ENCODE results near the gene PTPRS. TPM values are rescaled to one million over a fixed set of nuclear protein-coding genes. Genes with fewer than 3 reads are reported as not detected.

The PTPRS gene
- total RNA-seq, 1 donor from 2014 or later: 241 TPM

DNA sequence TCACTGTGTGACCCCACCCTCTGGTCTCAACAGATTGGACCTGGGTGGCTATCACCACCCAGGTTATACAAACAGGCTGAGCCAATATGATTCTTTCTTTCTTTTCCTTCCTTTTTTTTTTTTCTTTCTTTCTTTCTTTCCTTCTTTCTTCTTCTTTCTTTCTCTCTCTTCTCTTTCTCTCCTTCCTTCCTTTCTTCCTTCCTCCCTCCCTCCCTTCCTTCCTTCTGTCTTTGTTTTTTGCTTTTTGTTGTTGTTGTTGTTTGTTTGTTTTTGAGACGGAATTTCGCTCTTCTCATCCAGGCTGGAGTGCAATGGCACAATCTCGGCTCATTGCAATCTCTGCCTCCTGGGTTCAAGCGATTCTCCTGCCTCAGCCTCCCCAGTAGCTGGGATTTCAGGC is 17.0 kb upstream of the PTPRS start:
- H3K27ac Mint-ChIP-seq: no peak overlapping the region
- H3K9me3 Mint-ChIP-seq: no peaks in the 10 kb centered on the region
- no peaks in the 10 kb centered on the region for H3K4me1 Mint-ChIP-seq
- H3K4me3 Mint-ChIP-seq: no peak overlapping the region
- no peaks in the 10 kb centered on the region for H3K36me3 Mint-ChIP-seq
- peaks cover 48% of the 10 kb centered on the region for H3K27me3 Mint-ChIP-seq (ENCODE audit: low read depth)
- TF ChIP-seq, protein P1, sequence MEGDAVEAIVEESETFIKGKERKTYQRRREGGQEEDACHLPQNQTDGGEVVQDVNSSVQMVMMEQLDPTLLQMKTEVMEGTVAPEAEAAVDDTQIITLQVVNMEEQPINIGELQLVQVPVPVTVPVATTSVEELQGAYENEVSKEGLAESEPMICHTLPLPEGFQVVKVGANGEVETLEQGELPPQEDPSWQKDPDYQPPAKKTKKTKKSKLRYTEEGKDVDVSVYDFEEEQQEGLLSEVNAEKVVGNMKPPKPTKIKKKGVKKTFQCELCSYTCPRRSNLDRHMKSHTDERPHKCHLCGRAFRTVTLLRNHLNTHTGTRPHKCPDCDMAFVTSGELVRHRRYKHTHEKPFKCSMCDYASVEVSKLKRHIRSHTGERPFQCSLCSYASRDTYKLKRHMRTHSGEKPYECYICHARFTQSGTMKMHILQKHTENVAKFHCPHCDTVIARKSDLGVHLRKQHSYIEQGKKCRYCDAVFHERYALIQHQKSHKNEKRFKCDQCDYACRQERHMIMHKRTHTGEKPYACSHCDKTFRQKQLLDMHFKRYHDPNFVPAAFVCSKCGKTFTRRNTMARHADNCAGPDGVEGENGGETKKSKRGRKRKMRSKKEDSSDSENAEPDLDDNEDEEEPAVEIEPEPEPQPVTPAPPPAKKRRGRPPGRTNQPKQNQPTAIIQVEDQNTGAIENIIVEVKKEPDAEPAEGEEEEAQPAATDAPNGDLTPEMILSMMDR (IDR thresholded peaks at IDR 0.05; ENCODE audit: unreplicated experiment): no peak
- no peak for DNase-seq (ENCODE audit: low spot score in 2 of 2, unreplicated experiment in 2 of 2)

DNA sequence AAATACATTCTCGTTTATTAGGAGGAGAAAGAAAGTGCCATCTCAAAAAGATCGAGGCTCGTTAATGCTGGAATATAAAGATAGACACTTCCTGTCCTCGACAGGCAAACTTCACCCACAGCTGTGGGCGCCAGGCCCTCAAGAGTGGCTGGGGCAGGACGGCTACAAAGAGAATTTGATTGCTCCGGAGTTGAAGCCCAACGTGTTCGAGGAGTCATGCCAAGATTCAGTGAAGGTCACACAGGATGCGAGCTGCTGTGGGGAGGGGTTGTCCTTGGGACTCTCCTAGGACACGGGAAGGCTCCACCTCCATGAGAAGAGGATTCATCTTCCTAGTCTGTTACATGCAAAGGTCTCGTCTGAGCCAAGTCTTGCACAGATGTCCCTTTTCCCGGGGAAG is 16.3 kb upstream of the PTPRS start:
- Mint-ChIP-seq H3K9me3 (no peaks in the 10 kb centered on the region), H3K27me3 (ENCODE audit: low read depth) (peaks cover 46% of the 10 kb centered on the region), H3K27ac (no peak overlapping the region), H3K36me3 (no peaks in the 10 kb centered on the region), H3K4me1 (peaks cover 2% of the 10 kb centered on the region), H3K4me3 (no peak overlapping the region)
- DNase-seq (ENCODE audit: low spot score in 2 of 2, unreplicated experiment in 2 of 2): no peak
- TF ChIP-seq, protein P1 (IDR thresholded peaks at IDR 0.05; ENCODE audit: unreplicated experiment): no peak

DNA sequence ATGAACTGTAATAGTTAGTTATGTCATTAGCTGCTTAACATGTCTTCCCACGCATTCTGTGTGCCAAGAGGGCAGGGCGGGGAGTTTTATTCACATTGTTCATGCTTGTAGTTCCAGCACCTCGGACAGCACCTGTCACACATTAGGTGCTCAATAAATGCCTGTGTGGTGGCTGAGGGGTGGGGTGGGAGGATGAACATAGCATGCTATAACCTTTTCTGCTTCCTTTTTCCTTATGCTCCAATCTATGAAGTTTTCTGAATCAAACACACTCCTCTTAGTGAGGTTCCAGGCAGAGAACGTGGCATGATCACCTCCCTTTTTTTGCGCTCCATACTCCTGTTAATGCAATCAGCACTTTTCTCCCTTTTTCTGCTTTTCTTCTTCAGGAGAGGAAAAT is 15.8 kb upstream of the PTPRS start:
- H3K4me3 Mint-ChIP-seq: no peak overlapping the region
- TF ChIP-seq, protein P1 (IDR thresholded peaks at IDR 0.05; ENCODE audit: unreplicated experiment): no peak
- H3K27me3 Mint-ChIP-seq (ENCODE audit: low read depth): peaks cover 46% of the 10 kb centered on the region
- DNase-seq (ENCODE audit: low spot score in 2 of 2, unreplicated experiment in 2 of 2): no peak
- H3K9me3 Mint-ChIP-seq: no peaks in the 10 kb centered on the region
- H3K27ac Mint-ChIP-seq: no peak overlapping the region
- no peaks in the 10 kb centered on the region for H3K36me3 Mint-ChIP-seq
- peaks cover 2% of the 10 kb centered on the region for H3K4me1 Mint-ChIP-seq

DNA sequence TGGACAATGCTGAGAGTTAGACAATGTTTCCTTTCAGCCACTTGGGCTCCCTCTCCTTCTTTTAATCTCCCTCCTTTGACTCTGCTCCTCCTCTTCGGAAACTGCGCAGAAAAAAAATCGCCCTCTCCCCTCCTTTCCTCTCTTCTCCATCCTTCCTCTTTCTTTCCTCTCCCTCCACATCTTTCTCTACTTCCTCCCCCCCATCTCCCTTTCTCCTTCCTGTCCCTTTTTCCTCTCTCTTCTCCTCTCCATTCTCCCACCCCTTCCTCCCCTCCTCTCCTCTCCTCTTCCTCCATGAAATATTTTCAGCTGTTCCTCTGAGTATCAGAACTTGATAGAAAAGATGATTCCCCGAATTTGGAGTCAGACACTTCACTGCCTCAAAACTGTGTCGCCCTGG is 15.1 kb upstream of the PTPRS start:
- Mint-ChIP-seq H3K27ac (no peak overlapping the region), H3K9me3 (no peaks in the 10 kb centered on the region), H3K27me3 (ENCODE audit: low read depth) (peaks cover 44% of the 10 kb centered on the region), H3K36me3 (no peaks in the 10 kb centered on the region), H3K4me3 (no peak overlapping the region), H3K4me1 (peaks cover 2% of the 10 kb centered on the region)
- TF ChIP-seq, protein P1 (IDR thresholded peaks at IDR 0.05; ENCODE audit: unreplicated experiment): no peak
- no peak for DNase-seq (ENCODE audit: low spot score in 2 of 2, unreplicated experiment in 2 of 2)

DNA sequence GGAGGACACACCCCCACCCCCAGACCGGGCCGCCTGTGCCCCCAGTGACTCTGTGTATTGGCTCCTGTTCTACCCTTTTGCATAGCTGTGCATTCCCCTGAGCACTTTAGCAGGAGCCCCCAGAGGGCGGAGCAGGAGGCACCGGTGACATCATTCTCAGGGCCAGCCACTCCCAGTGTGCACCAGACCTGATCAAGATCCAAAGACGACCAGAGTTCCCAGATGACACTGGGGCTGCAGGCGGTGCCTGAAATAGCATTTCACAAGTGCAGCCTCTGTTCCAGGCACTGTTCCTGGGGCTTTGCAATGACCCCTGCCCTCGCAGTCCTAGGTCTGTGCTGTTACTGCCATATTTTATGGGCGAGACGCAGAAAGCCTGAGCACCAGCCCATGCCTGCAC is 14.5 kb upstream of the PTPRS start:
- H3K36me3 Mint-ChIP-seq: no peaks in the 10 kb centered on the region
- DNase-seq (ENCODE audit: low spot score in 2 of 2, unreplicated experiment in 2 of 2): no peak
- H3K27me3 Mint-ChIP-seq (ENCODE audit: low read depth): peaks cover 40% of the 10 kb centered on the region
- no peak overlapping the region for H3K4me3 Mint-ChIP-seq
- TF ChIP-seq, protein P1 (IDR thresholded peaks at IDR 0.05; ENCODE audit: unreplicated experiment): no peak
- H3K4me1 Mint-ChIP-seq: peaks cover 2% of the 10 kb centered on the region
- H3K9me3 Mint-ChIP-seq: no peaks in the 10 kb centered on the region
- H3K27ac Mint-ChIP-seq: no peak overlapping the region

DNA sequence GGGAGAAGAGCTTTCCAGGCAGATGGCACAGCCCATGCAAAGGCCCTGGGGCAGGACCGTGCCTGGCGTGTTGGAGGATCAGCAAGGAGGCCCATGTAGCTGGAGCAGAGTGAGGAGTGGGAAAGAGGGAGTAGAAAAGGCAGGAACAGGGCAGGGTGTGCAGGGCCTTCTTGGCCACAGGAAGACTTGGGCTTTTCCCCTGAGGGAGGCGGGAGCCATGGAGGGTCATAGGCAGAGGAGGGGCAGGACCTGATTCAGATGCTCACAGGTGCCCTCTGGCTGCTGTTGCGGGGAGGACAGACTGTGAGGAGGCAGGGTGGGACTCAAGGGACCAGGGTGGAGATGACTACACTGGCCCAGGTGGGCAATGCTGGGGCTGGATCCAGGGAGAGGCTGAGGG is 13.8 kb upstream of the PTPRS start:
- H3K4me3 Mint-ChIP-seq: no peak overlapping the region
- H3K4me1 Mint-ChIP-seq: peaks cover 2% of the 10 kb centered on the region
- no peak for DNase-seq (ENCODE audit: low spot score in 2 of 2, unreplicated experiment in 2 of 2)
- H3K9me3 Mint-ChIP-seq: no peaks in the 10 kb centered on the region
- H3K36me3 Mint-ChIP-seq: no peaks in the 10 kb centered on the region
- peaks cover 38% of the 10 kb centered on the region for H3K27me3 Mint-ChIP-seq (ENCODE audit: low read depth)
- H3K27ac Mint-ChIP-seq: no peak overlapping the region
- TF ChIP-seq, protein P1 (IDR thresholded peaks at IDR 0.05; ENCODE audit: unreplicated experiment): no peak
